Keratinocyte (primary cell): ENCODE data around the gene CHST15.

Experiments
- CTCF ChIP-seq, 3 experiments: IDR thresholded peaks in 1 of 3; conservative IDR thresholded peaks in 1 of 3; optimal IDR thresholded peaks in 1 of 3; 2 replicates in 2 of 3; 3 replicates in 1 of 3; pipeline versions ENCODE3 to v1.5.1; 2011; ENCODE audit warnings: low read length in 3 of 3, mild to moderate bottlenecking in 3 of 3, moderate library complexity in 2 of 3, control low read depth in 1 of 3, inconsistent platforms in 1 of 3; ENCODE audit not compliant: insufficient read depth in 2 of 3; ENCODE audit errors: extremely low read depth in 1 of 3
- EZH2 ChIP-seq: IDR thresholded peaks from one replicate; pipeline ENCODE4 v1.6.1; 2012; ENCODE audit warnings: inconsistent platforms, mild to moderate bottlenecking, low read length, moderate library complexity

GRCh38 chr10:124123156-124123555, 29.8 kb upstream of the CHST15 start:
- TF ChIP-seq CTCF (optimal IDR thresholded peaks at IDR 0.05 in 1 of 3, IDR thresholded peaks at IDR 0.05 in 1 of 3, conservative IDR thresholded peaks at IDR 0.05 in 1 of 3; ENCODE audit: extremely low read depth in 1 of 3, insufficient read depth in 2 of 3, low read length in 3 of 3) (no peak), EZH2 (no peak)
